Astrocyte of the cerebellum (primary cell): ENCODE measurements around the gene MMP2.
A peak's percentile ranks its signal among the peaks of the same experiment; 100 is the strongest.

ENCODE experiments used
- DNase-seq: peaks from one replicate; pipeline ENCODE4 v3.0.0-alpha.2; 2011; ENCODE audit warnings: low read depth
- H3K4me3 ChIP-seq: 2 replicates; pipeline ENCODE4 v1.5.1; 2011; ENCODE audit warnings: mild to moderate bottlenecking, low read depth, low read length, moderate library complexity
- CTCF ChIP-seq: IDR thresholded peaks from 2 replicates; pipeline ENCODE4 v1.5.1; 2012; ENCODE audit warnings: low read length, low read depth, moderate library complexity, mild to moderate bottlenecking; ENCODE audit errors: missing control alignments
- in situ Hi-C: cut with HindIII; loops from 2 replicates; pipeline ENCODE4 v1.10.0; 2017; ENCODE audit warnings: low sequenced_read_pairs

MMP2 gene

GRCh38 chr16:55452996-55453395, 26.0 kb upstream of the MMP2 start:
- H3K4me3 ChIP-seq: no peak overlapping the region
- in situ Hi-C loops: no loop called here
- TF ChIP-seq CTCF: no peak
- DNase-seq: no peak

- H3K4me3 ChIP-seq: no peak overlapping the region
- in situ Hi-C loops: no loop called here
- DNase-seq: no peak
- TF ChIP-seq CTCF: no peak
Measured at GRCh38 chr16:55453909-55454308, 25.1 kb upstream of the MMP2 start.

- TF ChIP-seq CTCF: no peak
- no peak overlapping the region for H3K4me3 ChIP-seq
- no peak for DNase-seq
- in situ Hi-C loops: no loop called here
Measured at GRCh38 chr16:55454861-55455260, 24.1 kb upstream of the MMP2 start.

- DNase-seq: no peak
- H3K4me3 ChIP-seq: no peak overlapping the region
- in situ Hi-C loops: no loop called here
- no peak for TF ChIP-seq CTCF
Measured at GRCh38 chr16:55462241-55462640, 16.8 kb upstream of the MMP2 start.

- no peak for DNase-seq
- no peak overlapping the region for H3K4me3 ChIP-seq
- no peak for TF ChIP-seq CTCF
- in situ Hi-C loops: no loop called here
Measured at GRCh38 chr16:55464375-55464774, 14.6 kb upstream of the MMP2 start.

- DNase-seq: peak; percentile 76
- in situ Hi-C loops: loop anchor here (5.0 kb wide), 1 partner anchor 87 kb away; no protein-coding TSS in a partner anchor
- peak; percentile 97 for TF ChIP-seq CTCF
- no peak overlapping the region for H3K4me3 ChIP-seq
Measured at GRCh38 chr16:55465077-55465896, 13.7 kb upstream of the MMP2 start.
